MCF 10A (cell line): Measurements from ENCODE around the gene NAGPA. TPM values are rescaled to one million over a fixed set of nuclear protein-coding genes. Genes with fewer than 3 reads are reported as not detected.

Source experiments
- BruUV-seq: library from RNA; stranded (reverse); fragments of 400-500 nt; replicated peaks from 2 replicates; lab custom pipeline; 2021; lab: Mats Ljungman, UMichigan
- CTCF ChIA-PET: fragments of 300-600 bp; sonication (Branson Sonifier 250); formaldehyde crosslinking; extraction: SDS; loops from one replicate; lab custom pipeline; 2021; ENCODE audit warnings: antibody characterized with exemption, inconsistent platforms; lab: Yijun Ruan, JAX
- POLR2A ChIA-PET: fragments of 300-600, 350-650 bp; sonication (Branson Sonifier 250); formaldehyde crosslinking; extraction: SDS; loops from one replicate; lab custom pipeline; 2020; ENCODE audit warnings: antibody characterized with exemption, inconsistent platforms; lab: Yijun Ruan, JAX
- DNase-seq: peaks from one replicate; pipeline ENCODE4 v3.0.0-alpha.2; 2018; ENCODE audit not compliant: unreplicated experiment
- H3K27ac Mint-ChIP-seq: one replicate; pipeline ENCODE4 v1.8.0; 2022; ENCODE audit warnings: mild to moderate bottlenecking, low read depth, mixed read lengths; ENCODE audit not compliant: unreplicated experiment
- H3K27me3 Mint-ChIP-seq: one replicate; pipeline ENCODE4 v1.8.0; 2022; ENCODE audit warnings: mixed read lengths; ENCODE audit not compliant: insufficient read depth, unreplicated experiment
- H3K36me3 Mint-ChIP-seq: one replicate; pipeline ENCODE4 v1.8.0; 2022; ENCODE audit warnings: mild to moderate bottlenecking, moderate library complexity, mixed read lengths; ENCODE audit not compliant: insufficient read depth, unreplicated experiment
- H3K4me1 Mint-ChIP-seq: one replicate; pipeline ENCODE4 v1.8.0; 2022; ENCODE audit warnings: mixed read lengths; ENCODE audit not compliant: insufficient read depth, unreplicated experiment
- H3K4me3 Mint-ChIP-seq: one replicate; pipeline ENCODE4 v1.8.0; 2022; ENCODE audit warnings: mild to moderate bottlenecking, moderate library complexity, mixed read lengths; ENCODE audit not compliant: unreplicated experiment
- H3K9me3 Mint-ChIP-seq: one replicate; pipeline ENCODE4 v1.8.0; 2022; ENCODE audit warnings: mixed read lengths; ENCODE audit not compliant: unreplicated experiment
- CTCF ChIP-seq: fragments of 200-600 bp; IDR thresholded peaks from one replicate; pipeline ENCODE4 v1.8.0; 2022; ENCODE audit warnings: antibody characterized with exemption, mild to moderate bottlenecking; ENCODE audit not compliant: unreplicated experiment
- intact Hi-C: fragments of 100-400 bp; cut with micrococcal nuclease; formaldehyde crosslinking; loops from 2 replicates; pipeline ENCODE4 v1.14.1; 2022
- total RNA-seq: library from RNA; stranded (reverse); gene quantifications from 2 replicates; pipeline ENCODE4 v1.2.3, GENCODE V29; 2022

NAGPA gene
- total RNA-seq, 1 experiment from 2014 or later: 4.9 TPM

GRCh38 chr16:5003211-5003610, 30.5 kb downstream of the NAGPA start:
- CTCF ChIA-PET: no interaction called here
- Mint-ChIP-seq H3K27me3 (peaks cover 10% of the 10 kb centered on the region), H3K36me3 (no peaks in the 10 kb centered on the region), H3K4me1 (no peaks in the 10 kb centered on the region), H3K9me3 (no peaks in the 10 kb centered on the region), H3K4me3 (no peak overlapping the region), H3K27ac (no peak overlapping the region)
- no peak for DNase-seq
- POLR2A ChIA-PET: no interaction called here
- no peak for TF ChIP-seq CTCF
- no TSS peak for BruUV-seq
- intact Hi-C loops: no loop called here

- Mint-ChIP-seq H3K4me1 (no peaks in the 10 kb centered on the region), H3K36me3 (no peaks in the 10 kb centered on the region), H3K27me3 (peaks cover 10% of the 10 kb centered on the region), H3K9me3 (no peaks in the 10 kb centered on the region), H3K27ac (no peak overlapping the region), H3K4me3 (no peak overlapping the region)
- ChIA-PET POLR2A (no interaction called here), CTCF (no interaction called here)
- BruUV-seq: no TSS peak
- no peak for TF ChIP-seq CTCF
- no peak for DNase-seq
- intact Hi-C loops: no loop called here
Observed at GRCh38 chr16:5002699-5003143, 31.0 kb downstream of the NAGPA start.

GRCh38 chr16:5001986-5002385, 31.7 kb downstream of the NAGPA start:
- Mint-ChIP-seq H3K27me3 (peaks cover 10% of the 10 kb centered on the region), H3K4me3 (no peak overlapping the region), H3K4me1 (no peaks in the 10 kb centered on the region), H3K27ac (no peak overlapping the region), H3K9me3 (no peaks in the 10 kb centered on the region), H3K36me3 (no peaks in the 10 kb centered on the region)
- intact Hi-C loops: no loop called here
- BruUV-seq: no TSS peak
- ChIA-PET POLR2A (no interaction called here), CTCF (interaction anchor here (0.7 kb wide), 1 partner anchor 19 kb away, joined by 3 read pairs; no protein-coding TSS in a partner anchor)
- no peak for DNase-seq
- no peak for TF ChIP-seq CTCF

- intact Hi-C loops: no loop called here
- ChIA-PET CTCF (interaction anchor here (0.7 kb wide), 1 partner anchor 18 kb away, joined by 3 read pairs; no protein-coding TSS in a partner anchor), POLR2A (no interaction called here)
- H3K27me3 Mint-ChIP-seq: peaks cover 10% of the 10 kb centered on the region
- no TSS peak for BruUV-seq
- no peaks in the 10 kb centered on the region for H3K36me3 Mint-ChIP-seq
- no peak overlapping the region for H3K4me3 Mint-ChIP-seq
- H3K4me1 Mint-ChIP-seq: no peaks in the 10 kb centered on the region
- no peak for TF ChIP-seq CTCF
- no peak overlapping the region for H3K27ac Mint-ChIP-seq
- H3K9me3 Mint-ChIP-seq: no peaks in the 10 kb centered on the region
- DNase-seq: no peak
Observed at GRCh38 chr16:5001571-5001970, 32.2 kb downstream of the NAGPA start.
